Measurements from ENCODE around the gene THSD4. TPM values are rescaled to one million over a fixed set of nuclear protein-coding genes. Genes with fewer than 3 reads are reported as not detected.
"Not testable (repeated sequence)": the region's sequence is repeated elsewhere in the genome, so short reads cannot be mapped to it uniquely, and the experiment has no call there.

Gene THSD4
- total RNA-seq, 1 experiment from 2014 or later = 0.29 TPM

- Mint-ChIP-seq H3K4me1 (ENCODE audit: low read depth, unreplicated experiment) (no peaks in the 10 kb centered on the region), H3K9me3 (ENCODE audit: unreplicated experiment) (no peaks in the 10 kb centered on the region), H3K4me3 (ENCODE audit: unreplicated experiment) (no peak overlapping the region), H3K27ac (ENCODE audit: unreplicated experiment) (no peak overlapping the region), H3K36me3 (ENCODE audit: insufficient read depth, unreplicated experiment) (no peaks in the 10 kb centered on the region), H3K27me3 (ENCODE audit: insufficient read depth, unreplicated experiment) (peaks cover 14% of the 10 kb centered on the region)
- CTCF ChIA-PET = no interaction called here
- no TSS peak for BruUV-seq (replicated peaks)
- intact Hi-C loops (cut with micrococcal nuclease; ENCODE audit: unreplicated experiment) = no loop called here
- Histone ChIP-seq H3K27me3 (replicated peaks; ENCODE audit: control insufficient read depth, insufficient read depth, low read length) (no peaks in the 10 kb centered on the region), H3K4me1 (no peaks in the 10 kb centered on the region), H3K36me3 (ENCODE audit: control insufficient read depth, insufficient read depth, low read length) (no peaks in the 10 kb centered on the region), H3K4me3 (ENCODE audit: low read depth, low read length) (no peak overlapping the region), H3K9me3 (no peaks in the 10 kb centered on the region)
- TF ChIP-seq CTCF (IDR thresholded peaks at IDR 0.05; ENCODE audit: insufficient read depth in 1 of 2, low read depth in 1 of 2, low read length in 1 of 2, severe bottlenecking in 1 of 2, unreplicated experiment in 1 of 2) = no peak
- POLR2A ChIA-PET = no interaction called here
- DNase-seq = no peak
Observed at GRCh38 chr15:71212146-71212545, 96.9 kb downstream of the THSD4 start.

- H3K9me3 ChIP-seq; H3K36me3 Mint-ChIP-seq (ENCODE audit: insufficient read depth, unreplicated experiment); H3K9me3 Mint-ChIP-seq (ENCODE audit: unreplicated experiment); DNase-seq; CTCF ChIA-PET; H3K4me3 Mint-ChIP-seq (ENCODE audit: unreplicated experiment); intact Hi-C loops (cut with micrococcal nuclease; ENCODE audit: unreplicated experiment); H3K4me3 ChIP-seq (ENCODE audit: low read depth, low read length); H3K4me1 Mint-ChIP-seq (ENCODE audit: low read depth, unreplicated experiment); H3K27me3 ChIP-seq (replicated peaks; ENCODE audit: control insufficient read depth, insufficient read depth, low read length); BruUV-seq (replicated peaks); H3K36me3 ChIP-seq (ENCODE audit: control insufficient read depth, insufficient read depth, low read length); H3K4me1 ChIP-seq; POLR2A ChIA-PET; H3K27ac Mint-ChIP-seq (ENCODE audit: unreplicated experiment): not testable (repeated sequence)
- H3K27me3 Mint-ChIP-seq (ENCODE audit: insufficient read depth, unreplicated experiment) = peaks cover 14% of the 10 kb centered on the region
Observed at GRCh38 chr15:71213943-71214342, 98.7 kb downstream of the THSD4 start.

- ChIA-PET CTCF (no interaction called here), POLR2A (no interaction called here)
- H3K4me3 Mint-ChIP-seq (ENCODE audit: unreplicated experiment) = no peak overlapping the region
- no peak overlapping the region for H3K27ac Mint-ChIP-seq (ENCODE audit: unreplicated experiment)
- H3K36me3 Mint-ChIP-seq (ENCODE audit: insufficient read depth, unreplicated experiment) = no peaks in the 10 kb centered on the region
- Histone ChIP-seq H3K4me3 (ENCODE audit: low read depth, low read length) (no peak overlapping the region), H3K9me3 (no peaks in the 10 kb centered on the region), H3K4me1 (no peaks in the 10 kb centered on the region), H3K27me3 (replicated peaks; ENCODE audit: control insufficient read depth, insufficient read depth, low read length) (no peaks in the 10 kb centered on the region), H3K36me3 (ENCODE audit: control insufficient read depth, insufficient read depth, low read length) (no peaks in the 10 kb centered on the region)
- TF ChIP-seq CTCF (IDR thresholded peaks at IDR 0.05; ENCODE audit: insufficient read depth in 1 of 2, low read depth in 1 of 2, low read length in 1 of 2, severe bottlenecking in 1 of 2, unreplicated experiment in 1 of 2) = no peak
- intact Hi-C loops (cut with micrococcal nuclease; ENCODE audit: unreplicated experiment) = no loop called here
- no peaks in the 10 kb centered on the region for H3K4me1 Mint-ChIP-seq (ENCODE audit: low read depth, unreplicated experiment)
- DNase-seq = no peak
- no TSS peak for BruUV-seq (replicated peaks)
- no peaks in the 10 kb centered on the region for H3K9me3 Mint-ChIP-seq (ENCODE audit: unreplicated experiment)
- H3K27me3 Mint-ChIP-seq (ENCODE audit: insufficient read depth, unreplicated experiment) = peaks cover 5% of the 10 kb centered on the region
Observed at GRCh38 chr15:71215126-71215894, 100.0 kb downstream of the THSD4 start.
